Dermis microvascular lymphatic vessel endothelial cell (primary cell): Measurements from ENCODE around the gene ZNF205. TPM values are rescaled to one million over a fixed set of nuclear protein-coding genes. Genes with fewer than 3 reads are reported as not detected.

Experiments
- DNase-seq, 2 donors: peaks; one replicate each; pipeline versions ENCODE4 v3.0.0 to v3.0.0-alpha.2; 2010; ENCODE audit warnings: low read depth in 2 of 2
- total RNA-seq: library from RNA; depleted of rRNA; stranded (reverse); fragments of >200 nt; gene quantifications from 2 replicates; pipeline ENCODE4 v1.2.1, GENCODE V29; 2014

ZNF205 gene
- total RNA-seq, 1 donor from 2014 or later, result 17.2 TPM

- no peak for DNase-seq
Observed at GRCh38 chr16:3084969-3085670, 27.3 kb upstream of the ZNF205 start.

GRCh38 chr16:3085868-3086595 is 26.4 kb upstream of the ZNF205 start:
- DNase-seq, result no peak

GRCh38 chr16:3086596-3087242 is 25.7 kb upstream of the ZNF205 start:
- DNase-seq, result peak in 1 of 2 donors; percentile 65

- peak; percentile 24 to 85 for DNase-seq
Observed at GRCh38 chr16:3087243-3088235, 24.8 kb upstream of the ZNF205 start.

GRCh38 chr16:3088450-3088849 is 23.9 kb upstream of the ZNF205 start:
- no peak for DNase-seq

GRCh38 chr16:3088925-3089716 is 23.3 kb upstream of the ZNF205 start:
- DNase-seq, result no peak

- DNase-seq, result no peak
Observed at GRCh38 chr16:3089717-3090592, 22.4 kb upstream of the ZNF205 start.

GRCh38 chr16:3091551-3091950 is 20.8 kb upstream of the ZNF205 start:
- no peak for DNase-seq

GRCh38 chr16:3092501-3092941 is 19.9 kb upstream of the ZNF205 start:
- DNase-seq, result no peak

- peak; percentile 45 to 69 for DNase-seq
Observed at GRCh38 chr16:3094289-3095027, 17.9 kb upstream of the ZNF205 start.

- peak in 1 of 2 donors; percentile 25 for DNase-seq
Observed at GRCh38 chr16:3095869-3096268, 16.5 kb upstream of the ZNF205 start.

- no peak for DNase-seq
Observed at GRCh38 chr16:3096362-3096761, 16.0 kb upstream of the ZNF205 start.

GRCh38 chr16:3097266-3097665 is 15.1 kb upstream of the ZNF205 start:
- no peak for DNase-seq

- DNase-seq, result no peak
Observed at GRCh38 chr16:3098459-3099394, 13.7 kb upstream of the ZNF205 start, which contains the start of gene ZSCAN10. ZSCAN10 (minus strand) TSS chr16:3099294; CDS start chr16:3092937, 6,357 bp downstream.

GRCh38 chr16:3099395-3099731 is 13.0 kb upstream of the ZNF205 start:
- no peak for DNase-seq

- peak; percentile 69 to 90 for DNase-seq
Observed at GRCh38 chr16:3099732-3100499, 12.5 kb upstream of the ZNF205 start.
